HUES64 (cell line): ENCODE results near the gene COL10A1.

Experiments
- H3K27ac ChIP-seq: 2 replicates; pipeline ENCODE4 v1.7.0; 2013; ENCODE audit warnings: low read depth, low read length, inconsistent platforms
- H3K27me3 ChIP-seq: 2 replicates; pipeline ENCODE4 v1.6.1; 2013; ENCODE audit warnings: mild to moderate bottlenecking, low read length; ENCODE audit not compliant: insufficient read depth
- H3K36me3 ChIP-seq: 2 replicates; pipeline ENCODE4 v1.6.1; 2013; ENCODE audit warnings: mild to moderate bottlenecking, low read length; ENCODE audit not compliant: insufficient read depth
- H3K4me1 ChIP-seq: 2 replicates; pipeline ENCODE4 v1.6.1; 2013; ENCODE audit warnings: mild to moderate bottlenecking, low read length, moderate library complexity; ENCODE audit not compliant: insufficient read depth
- H3K4me3 ChIP-seq: 2 replicates; pipeline ENCODE4 v1.5.1; 2013; ENCODE audit warnings: mild to moderate bottlenecking, low read length, moderate library complexity
- H3K9ac ChIP-seq: 2 replicates; pipeline ENCODE4 v1.6.1; 2013; ENCODE audit warnings: mild to moderate bottlenecking, low read depth, low read length
- H3K9me3 ChIP-seq: 2 replicates; pipeline ENCODE4 v1.6.1; 2013; ENCODE audit warnings: low read depth, low read length; ENCODE audit not compliant: insufficient read depth
- WGBS: fragments of 150-250, 120-280 bp; methylation state at CpG from one replicate; pipeline ENCODE4 v1.1.7; 2013; ENCODE audit warnings: missing lambda C conversion rate; 5-methylcytosine and 5-hydroxymethylcytosine counted together

The COL10A1 gene

GRCh38 chr6:116156405-116157326 is 30.7 kb upstream of the COL10A1 start:
- no peak overlapping the region for H3K9ac ChIP-seq
- 89% methylated on average over 6 of the region's 7 CpGs for WGBS
- H3K4me3 ChIP-seq: no peak overlapping the region
- H3K36me3 ChIP-seq: no peaks in the 10 kb centered on the region
- H3K9me3 ChIP-seq: no peaks in the 10 kb centered on the region
- peaks cover 10% of the 10 kb centered on the region for H3K4me1 ChIP-seq
- no peak overlapping the region for H3K27ac ChIP-seq
- no peaks in the 10 kb centered on the region for H3K27me3 ChIP-seq

- Histone ChIP-seq H3K36me3 (no peaks in the 10 kb centered on the region), H3K4me1 (peaks cover 10% of the 10 kb centered on the region), H3K27me3 (no peaks in the 10 kb centered on the region), H3K27ac (no peak overlapping the region), H3K9me3 (no peaks in the 10 kb centered on the region), H3K4me3 (no peak overlapping the region), H3K9ac (no peak overlapping the region)
- WGBS: 96% methylated on average over 2 of the region's 2 CpGs
These were observed 29.0 kb upstream of the COL10A1 start for GRCh38 chr6:116154887-116155286.

- H3K9ac ChIP-seq: no peak overlapping the region
- H3K27me3 ChIP-seq: no peaks in the 10 kb centered on the region
- H3K9me3 ChIP-seq: no peaks in the 10 kb centered on the region
- H3K36me3 ChIP-seq: no peaks in the 10 kb centered on the region
- no peak overlapping the region for H3K27ac ChIP-seq
- WGBS: no CpG with 5 or more reads among the region's 1 CpG
- peaks cover 6% of the 10 kb centered on the region; the same call in 1 of the 2 replicates for H3K4me1 ChIP-seq
- no peak overlapping the region for H3K4me3 ChIP-seq
These were observed 26.7 kb upstream of the COL10A1 start for GRCh38 chr6:116152620-116153019.

- Histone ChIP-seq H3K4me1 (peaks cover 7% of the 10 kb centered on the region; the same call in 1 of the 2 replicates), H3K36me3 (no peaks in the 10 kb centered on the region), H3K9me3 (no peaks in the 10 kb centered on the region), H3K27me3 (no peaks in the 10 kb centered on the region), H3K27ac (no peak overlapping the region), H3K9ac (no peak overlapping the region), H3K4me3 (no peak overlapping the region)
- 79% methylated on average over 4 of the region's 4 CpGs for WGBS
These were observed 20.1 kb upstream of the COL10A1 start for GRCh38 chr6:116145803-116146675.

- no peaks in the 10 kb centered on the region for H3K27me3 ChIP-seq
- H3K36me3 ChIP-seq: no peaks in the 10 kb centered on the region
- no peak overlapping the region for H3K9ac ChIP-seq
- no peak overlapping the region for H3K4me3 ChIP-seq
- H3K27ac ChIP-seq: no peak overlapping the region
- 84% methylated on average over 3 of the region's 3 CpGs for WGBS
- no peaks in the 10 kb centered on the region for H3K9me3 ChIP-seq
- H3K4me1 ChIP-seq: peaks cover 7% of the 10 kb centered on the region; the same call in 1 of the 2 replicates
These were observed 18.7 kb upstream of the COL10A1 start for GRCh38 chr6:116144605-116145004.

- Histone ChIP-seq H3K27me3 (no peaks in the 10 kb centered on the region), H3K4me3 (no peak overlapping the region), H3K4me1 (no peaks in the 10 kb centered on the region), H3K9ac (no peak overlapping the region), H3K9me3 (no peaks in the 10 kb centered on the region), H3K36me3 (no peaks in the 10 kb centered on the region), H3K27ac (no peak overlapping the region)
- WGBS: 79% methylated on average over 4 of the region's 4 CpGs
These were observed 14.0 kb upstream of the COL10A1 start for GRCh38 chr6:116139917-116140316.

- WGBS: 91% methylated on average over 5 of the region's 5 CpGs
- H3K9ac ChIP-seq: no peak overlapping the region
- no peaks in the 10 kb centered on the region for H3K9me3 ChIP-seq
- H3K4me3 ChIP-seq: no peak overlapping the region
- no peak overlapping the region for H3K27ac ChIP-seq
- peaks cover 12% of the 10 kb centered on the region; the same call in 1 of the 2 replicates for H3K4me1 ChIP-seq
- H3K27me3 ChIP-seq: no peaks in the 10 kb centered on the region
- no peaks in the 10 kb centered on the region for H3K36me3 ChIP-seq
These were observed 11.0 kb upstream of the COL10A1 start for GRCh38 chr6:116136933-116137340.

- no peak overlapping the region for H3K9ac ChIP-seq
- H3K4me3 ChIP-seq: no peak overlapping the region
- H3K27me3 ChIP-seq: no peaks in the 10 kb centered on the region
- no CpG with 5 or more reads among the region's 1 CpG for WGBS
- H3K36me3 ChIP-seq: no peaks in the 10 kb centered on the region
- peaks cover 12% of the 10 kb centered on the region; the same call in 1 of the 2 replicates for H3K4me1 ChIP-seq
- no peak overlapping the region for H3K27ac ChIP-seq
- no peaks in the 10 kb centered on the region for H3K9me3 ChIP-seq
These were observed 10.4 kb upstream of the COL10A1 start for GRCh38 chr6:116136373-116136772.

GRCh38 chr6:116133453-116133852 is 7.5 kb upstream of the COL10A1 start:
- Histone ChIP-seq H3K4me3 (no peak overlapping the region), H3K27ac (no peak overlapping the region), H3K9me3 (no peaks in the 10 kb centered on the region), H3K27me3 (no peaks in the 10 kb centered on the region), H3K4me1 (peaks cover 12% of the 10 kb centered on the region; the same call in 1 of the 2 replicates), H3K9ac (no peak overlapping the region), H3K36me3 (no peaks in the 10 kb centered on the region)
- 78% methylated on average over 3 of the region's 3 CpGs for WGBS

- no peaks in the 10 kb centered on the region for H3K27me3 ChIP-seq
- H3K9me3 ChIP-seq: no peaks in the 10 kb centered on the region
- no peak overlapping the region for H3K27ac ChIP-seq
- peaks cover 3% of the 10 kb centered on the region; the same call in 1 of the 2 replicates for H3K4me1 ChIP-seq
- no peaks in the 10 kb centered on the region for H3K36me3 ChIP-seq
- H3K4me3 ChIP-seq: no peak overlapping the region
- WGBS: 95% methylated on average over 2 of the region's 2 CpGs
- H3K9ac ChIP-seq: no peak overlapping the region
These were observed 2.0 kb upstream of the COL10A1 start for GRCh38 chr6:116127771-116128493.
